Measurements from ENCODE around the gene ITGA2. TPM values are rescaled to one million over a fixed set of nuclear protein-coding genes. Genes with fewer than 3 reads are reported as not detected.

Gene ITGA2
- total and polyA plus RNA-seq, 9 of the 15 experiments (the other 6 are each of a cell fraction or from before 2014, with no cell fraction given) = 0.01 to 0.09 (median 0.03) TPM; not detected in 5

- no peaks in the 10 kb centered on the region for H3K79me2 ChIP-seq (ENCODE audit: control insufficient read depth, insufficient read depth, low read length)
- no TSS peak for BruUV-seq (replicated peaks)
- 0% methylated on average over 3 of the region's 3 CpGs for WGBS (ENCODE audit: insufficient coverage, low coverage, missing lambda C conversion rate)
- no peak overlapping the region for H3K4me2 ChIP-seq (ENCODE audit: insufficient read depth, low read length)
- no peak for ATAC-seq
- ChIA-PET POLR2A (no interaction called here), CTCF (ENCODE audit: low intra/inter-chr PET ratio) (no interaction called here)
- peaks cover 0 to 4% of the 10 kb centered on the region in 2 experiments; a peak in 2 of 5 replicates for H3K4me1 ChIP-seq (replicated peaks in 1 of 2; ENCODE audit: control insufficient read depth in 2 of 2, insufficient read depth in 2 of 2, low read length in 2 of 2)
- intact Hi-C loops (cut with micrococcal nuclease) = no loop called here
- peaks cover 5 to 8% of the 10 kb centered on the region in 2 experiments; a peak in 3 of 5 replicates for H3K27me3 ChIP-seq (ENCODE audit: control insufficient read depth in 2 of 2, insufficient read depth in 2 of 2, low read length in 2 of 2)
- DNase-seq (ENCODE audit: extremely low read depth in 1 of 4, low spot score in 3 of 4) = no peak
- TF ChIP-seq FUS (optimal IDR thresholded peaks at IDR 0.05; ENCODE audit: low read depth, low read length) = no peak
- no peak for TF ChIP-seq ELK3 (CRISPR knock-in tag; IDR thresholded peaks at IDR 0.05)
- TF ChIP-seq KDM5B (IDR thresholded peaks at IDR 0.05; ENCODE audit: insufficient replicate concordance, low read depth, low read length) = no peak
- TF ChIP-seq PTRF (tag; IDR thresholded peaks at IDR 0.05) = no peak
- no peak overlapping the region for H3K4me3 ChIP-seq
- no peak overlapping the region for H3K27ac ChIP-seq (ENCODE audit: extremely low read depth, low read depth, low read length)
- no peaks in the 10 kb centered on the region for H3K9me3 ChIP-seq (replicated peaks; ENCODE audit: control insufficient read depth, insufficient read depth, low read depth, low read length)
- in situ Hi-C loops (cut with MboI) = no loop called here
- H3K36me3 ChIP-seq (ENCODE audit: control insufficient read depth, insufficient read depth, low read length) = no peaks in the 10 kb centered on the region
- FAIRE-seq = no peak
- H3K9me1 ChIP-seq (ENCODE audit: control insufficient read depth, insufficient read depth, low read length) = no peaks in the 10 kb centered on the region
- H3K9ac ChIP-seq (ENCODE audit: insufficient read depth in 1 of 2, low read depth in 2 of 2, low read length in 2 of 2) = no peak overlapping the region
- H4K20me1 ChIP-seq (replicated peaks; ENCODE audit: control insufficient read depth, insufficient read depth, low read length) = no peaks in the 10 kb centered on the region
- no peak overlapping the region for H2AFZ ChIP-seq (ENCODE audit: low read depth, low read length)
Measured at GRCh38 chr5:52983731-52984636, 5.2 kb upstream of the ITGA2 start.

All from K562 (cell line).